ENCODE data around the gene LY6G6D. TPM values are rescaled to one million over a fixed set of nuclear protein-coding genes. Genes with fewer than 3 reads are reported as not detected.

The LY6G6D gene
- total and polyA plus RNA-seq, 4 donors = not detected

GRCh38 chr6:31723245-31723979, 8.3 kb downstream of the LY6G6D start, which contains the start of gene MPIG6B (continued):
- TF ChIP-seq, protein P1, sequence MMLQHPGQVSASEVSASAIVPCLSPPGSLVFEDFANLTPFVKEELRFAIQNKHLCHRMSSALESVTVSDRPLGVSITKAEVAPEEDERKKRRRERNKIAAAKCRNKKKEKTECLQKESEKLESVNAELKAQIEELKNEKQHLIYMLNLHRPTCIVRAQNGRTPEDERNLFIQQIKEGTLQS (IDR thresholded peaks at IDR 0.05) = no peak
- TF ChIP-seq HNF4G (IDR thresholded peaks at IDR 0.05) (no peak), RXRA (IDR thresholded peaks at IDR 0.05) (no peak), SP1 (IDR thresholded peaks at IDR 0.05) (no peak)
- TF ChIP-seq, protein P2, sequence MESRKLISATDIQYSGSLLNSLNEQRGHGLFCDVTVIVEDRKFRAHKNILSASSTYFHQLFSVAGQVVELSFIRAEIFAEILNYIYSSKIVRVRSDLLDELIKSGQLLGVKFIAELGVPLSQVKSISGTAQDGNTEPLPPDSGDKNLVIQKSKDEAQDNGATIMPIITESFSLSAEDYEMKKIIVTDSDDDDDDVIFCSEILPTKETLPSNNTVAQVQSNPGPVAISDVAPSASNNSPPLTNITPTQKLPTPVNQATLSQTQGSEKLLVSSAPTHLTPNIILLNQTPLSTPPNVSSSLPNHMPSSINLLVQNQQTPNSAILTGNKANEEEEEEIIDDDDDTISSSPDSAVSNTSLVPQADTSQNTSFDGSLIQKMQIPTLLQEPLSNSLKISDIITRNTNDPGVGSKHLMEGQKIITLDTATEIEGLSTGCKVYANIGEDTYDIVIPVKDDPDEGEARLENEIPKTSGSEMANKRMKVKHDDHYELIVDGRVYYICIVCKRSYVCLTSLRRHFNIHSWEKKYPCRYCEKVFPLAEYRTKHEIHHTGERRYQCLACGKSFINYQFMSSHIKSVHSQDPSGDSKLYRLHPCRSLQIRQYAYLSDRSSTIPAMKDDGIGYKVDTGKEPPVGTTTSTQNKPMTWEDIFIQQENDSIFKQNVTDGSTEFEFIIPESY (IDR thresholded peaks at IDR 0.05) = no peak

DNA sequence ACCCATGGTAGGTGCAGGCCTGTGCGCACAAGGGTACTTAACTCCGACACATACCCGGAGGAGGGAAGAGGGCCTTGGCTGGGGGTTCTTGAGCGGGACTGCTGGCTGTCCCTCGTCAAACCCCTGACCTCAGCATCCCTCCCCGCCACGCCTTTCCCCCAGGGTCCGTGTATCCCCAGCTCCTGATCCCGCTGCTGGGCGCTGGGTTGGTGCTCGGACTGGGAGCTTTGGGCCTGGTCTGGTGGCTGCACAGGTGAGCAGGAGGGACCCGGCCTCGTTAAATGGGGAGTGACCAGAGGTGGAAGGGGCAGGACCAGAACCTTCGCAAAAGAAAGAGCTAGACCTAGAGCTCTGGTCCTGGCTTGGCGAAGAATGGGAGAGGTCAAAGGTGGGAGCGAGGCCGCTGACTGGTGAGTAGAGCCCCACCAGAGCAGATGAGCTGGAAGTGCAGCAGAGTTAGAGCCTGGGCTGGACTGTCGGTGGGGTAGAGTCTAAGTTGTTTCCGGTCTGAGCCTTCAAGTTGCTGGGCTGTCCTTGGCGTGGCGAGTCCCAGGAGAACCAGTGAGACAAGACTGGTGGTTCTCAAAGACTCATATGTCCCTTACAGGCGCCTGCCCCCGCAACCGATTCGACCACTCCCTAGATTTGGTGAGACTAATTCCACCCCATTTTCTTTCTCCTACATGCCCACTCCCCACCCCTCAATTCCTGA, 9.0 kb downstream of the LY6G6D start:
- no peak overlapping the region for H3K4me3 ChIP-seq (ENCODE audit: low read depth in 1 of 3, low read length in 3 of 3)
- H3K4me1 ChIP-seq (ENCODE audit: control insufficient read depth in 4 of 4, insufficient read depth in 4 of 4, low read length in 3 of 4) = peaks cover 3 to 13% (median 6%) of the 10 kb centered on the region in 4 donors
- peaks cover 0 to 8% (median 2%) of the 10 kb centered on the region in 4 donors for H3K36me3 ChIP-seq (ENCODE audit: control insufficient read depth in 4 of 4, insufficient read depth in 3 of 4, low read depth in 1 of 4, low read length in 3 of 4)
- no peaks in the 10 kb centered on the region for H3K9me3 ChIP-seq (ENCODE audit: control insufficient read depth in 4 of 4, low read length in 3 of 4)
- TF ChIP-seq FOXA1 (IDR thresholded peaks at IDR 0.05) = no peak
- no peak for DNase-seq (ENCODE audit: low spot score)
- H3K27me3 ChIP-seq (ENCODE audit: control insufficient read depth in 4 of 4, insufficient read depth in 4 of 4, low read length in 3 of 4) = no peaks in the 10 kb centered on the region
- H3K9ac ChIP-seq (ENCODE audit: low read depth in 1 of 2, low read length in 2 of 2) = no peak overlapping the region
- 94% methylated on average over 25 of the region's 25 CpGs for WGBS
- H3K27ac ChIP-seq (ENCODE audit: low read depth in 1 of 2, low read length in 2 of 2) = no peak overlapping the region

- WGBS = 88% methylated on average over 12 of the region's 12 CpGs
- Histone ChIP-seq H3K9ac (ENCODE audit: low read depth in 1 of 2, low read length in 2 of 2) (no peak overlapping the region), H3K4me3 (ENCODE audit: low read depth in 1 of 3, low read length in 3 of 3) (no peak overlapping the region), H3K27me3 (ENCODE audit: control insufficient read depth in 4 of 4, insufficient read depth in 4 of 4, low read length in 3 of 4) (no peaks in the 10 kb centered on the region), H3K36me3 (ENCODE audit: control insufficient read depth in 4 of 4, insufficient read depth in 3 of 4, low read depth in 1 of 4, low read length in 3 of 4) (peaks cover 0 to 9% (median 2%) of the 10 kb centered on the region in 4 donors), H3K27ac (ENCODE audit: low read depth in 1 of 2, low read length in 2 of 2) (no peak overlapping the region), H3K4me1 (ENCODE audit: control insufficient read depth in 4 of 4, insufficient read depth in 4 of 4, low read length in 3 of 4) (peaks cover 3 to 17% (median 10%) of the 10 kb centered on the region in 4 donors), H3K9me3 (ENCODE audit: control insufficient read depth in 4 of 4, low read length in 3 of 4) (no peaks in the 10 kb centered on the region)
- no peak for DNase-seq (ENCODE audit: low spot score)
- TF ChIP-seq, protein P2 (IDR thresholded peaks at IDR 0.05) = no peak
- TF ChIP-seq MAX (IDR thresholded peaks at IDR 0.05) (no peak), CTCF (IDR thresholded peaks at IDR 0.05; ENCODE audit: low read depth, low read length, missing input control) (no peak), FOXA1 (IDR thresholded peaks at IDR 0.05) (no peak), SP1 (IDR thresholded peaks at IDR 0.05) (no peak), EGR1 (IDR thresholded peaks at IDR 0.05; ENCODE audit: low read depth in 2 of 2) (no peak), FOXA2 (IDR thresholded peaks at IDR 0.05) (no peak), JUND (IDR thresholded peaks at IDR 0.05) (no peak), RAD21 (IDR thresholded peaks at IDR 0.05) (no peak), HNF4G (IDR thresholded peaks at IDR 0.05) (no peak), HNF4A (conservative IDR thresholded peaks at IDR 0.05) (no peak), YY1 (IDR thresholded peaks at IDR 0.05) (no peak), NR2F2 (IDR thresholded peaks at IDR 0.05) (no peak), TAF1 (conservative IDR thresholded peaks at IDR 0.05) (no peak), GABPA (IDR thresholded peaks at IDR 0.05 in 1 of 2, conservative IDR thresholded peaks at IDR 0.05 in 1 of 2) (no peak), RXRA (IDR thresholded peaks at IDR 0.05) (no peak)
- TF ChIP-seq, protein P1 (IDR thresholded peaks at IDR 0.05) = no peak
Measured at GRCh38 chr6:31725502-31726350, 10.6 kb downstream of the LY6G6D start.
